Mucosa of gallbladder (tissue), 1 donor: ENCODE results near the gene RAD51B. TPM values are rescaled to one million over a fixed set of nuclear protein-coding genes. Genes with fewer than 3 reads are reported as not detected.
"Not testable (repeated sequence)": the region's sequence is repeated elsewhere in the genome, so short reads cannot be mapped to it uniquely, and the experiment has no call there.

Source experiments
- DNase-seq: peaks from one replicate; pipeline ENCODE4 v3.0.0-alpha.2; 2020; ENCODE audit warnings: low spot score
- total RNA-seq: library from RNA; stranded (reverse); gene quantifications from one replicate; pipeline ENCODE4 v1.2.1, GENCODE V29; 2021
- donor health status: DM: no; HTN: no; CAD: no.

The RAD51B gene
- total RNA-seq, 1 donor from 2014 or later, result 18.5 TPM

- DNase-seq, result no peak
Measured at GRCh38 chr14:68695856-68696255, 876.3 kb downstream of the RAD51B start.

DNA sequence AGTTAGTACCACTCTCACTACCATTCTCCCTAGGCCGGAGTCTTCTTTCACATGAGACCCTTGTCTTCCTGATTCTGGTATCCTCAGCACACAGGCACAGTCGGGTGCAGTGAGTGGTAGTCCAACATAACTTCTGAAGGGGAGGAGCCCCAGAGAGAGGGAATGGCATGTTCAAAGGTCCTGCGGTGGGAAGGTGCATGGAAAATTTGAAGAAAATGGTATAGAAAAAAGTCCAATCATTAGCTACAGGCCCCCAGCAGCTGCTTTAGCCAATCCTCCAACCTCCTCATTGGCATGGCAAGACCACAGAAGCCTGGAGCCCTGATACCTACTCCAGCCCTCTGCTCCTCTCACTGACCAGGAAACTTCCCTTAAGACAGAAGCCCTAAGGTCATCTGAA, 876.7 kb downstream of the RAD51B start:
- no peak for DNase-seq

DNA sequence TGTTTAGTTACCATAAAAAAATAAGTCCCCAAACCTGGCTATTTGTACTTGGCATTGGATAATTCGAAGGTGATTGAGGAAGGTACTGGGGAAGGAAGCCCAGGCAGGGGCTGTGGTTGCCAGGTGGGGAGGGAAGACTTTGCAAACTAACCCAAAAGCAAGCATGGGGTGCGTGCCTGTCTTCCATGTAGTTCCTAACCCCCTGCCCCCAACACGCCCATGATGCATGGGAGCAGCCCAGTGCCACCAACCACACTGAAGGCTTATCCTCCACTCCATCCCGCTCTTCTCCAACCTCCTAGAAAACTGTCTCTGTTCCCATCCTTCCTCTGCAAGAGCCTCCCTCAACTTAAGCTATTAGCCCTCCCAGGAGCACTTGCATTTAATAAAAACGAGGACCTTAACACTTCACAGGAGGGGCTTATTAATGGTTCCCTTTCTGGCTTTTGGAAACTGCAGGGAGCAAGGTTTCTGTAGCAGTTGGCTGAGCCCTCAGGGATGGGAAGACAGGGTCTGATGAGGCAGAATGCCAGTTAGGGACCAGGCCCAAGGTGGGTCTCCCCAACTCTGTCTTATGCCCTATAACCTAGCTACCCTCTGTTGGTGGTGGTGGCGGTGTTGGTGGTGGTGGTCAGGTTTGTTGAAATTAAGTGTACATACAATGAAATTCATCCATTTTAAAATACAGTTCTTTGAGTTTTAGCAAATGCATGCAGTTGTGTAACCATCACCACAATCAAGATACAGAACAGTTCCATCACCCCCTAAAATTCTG, 877.3 kb downstream of the RAD51B start:
- DNase-seq, result no peak

DNA sequence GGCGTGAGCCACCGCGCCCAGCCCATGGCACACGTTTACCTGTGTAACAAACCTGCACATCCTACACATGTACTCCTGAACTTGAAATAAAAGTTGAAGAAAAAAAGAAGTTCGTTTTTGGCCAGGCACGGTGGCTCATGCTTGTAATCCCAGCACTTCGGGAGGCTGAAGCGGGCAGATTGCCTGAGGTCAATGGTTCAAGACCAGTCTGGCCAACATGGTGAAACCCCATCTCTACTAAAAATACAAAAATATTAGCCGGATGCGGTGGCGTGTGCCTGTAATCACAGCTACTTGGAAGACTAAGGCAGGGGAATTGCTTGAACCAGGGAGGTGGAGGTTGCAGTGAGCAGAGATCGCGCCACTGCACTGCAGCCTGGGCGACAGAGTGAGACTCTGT, 879.2 kb downstream of the RAD51B start:
- not testable (repeated sequence) for DNase-seq

DNA sequence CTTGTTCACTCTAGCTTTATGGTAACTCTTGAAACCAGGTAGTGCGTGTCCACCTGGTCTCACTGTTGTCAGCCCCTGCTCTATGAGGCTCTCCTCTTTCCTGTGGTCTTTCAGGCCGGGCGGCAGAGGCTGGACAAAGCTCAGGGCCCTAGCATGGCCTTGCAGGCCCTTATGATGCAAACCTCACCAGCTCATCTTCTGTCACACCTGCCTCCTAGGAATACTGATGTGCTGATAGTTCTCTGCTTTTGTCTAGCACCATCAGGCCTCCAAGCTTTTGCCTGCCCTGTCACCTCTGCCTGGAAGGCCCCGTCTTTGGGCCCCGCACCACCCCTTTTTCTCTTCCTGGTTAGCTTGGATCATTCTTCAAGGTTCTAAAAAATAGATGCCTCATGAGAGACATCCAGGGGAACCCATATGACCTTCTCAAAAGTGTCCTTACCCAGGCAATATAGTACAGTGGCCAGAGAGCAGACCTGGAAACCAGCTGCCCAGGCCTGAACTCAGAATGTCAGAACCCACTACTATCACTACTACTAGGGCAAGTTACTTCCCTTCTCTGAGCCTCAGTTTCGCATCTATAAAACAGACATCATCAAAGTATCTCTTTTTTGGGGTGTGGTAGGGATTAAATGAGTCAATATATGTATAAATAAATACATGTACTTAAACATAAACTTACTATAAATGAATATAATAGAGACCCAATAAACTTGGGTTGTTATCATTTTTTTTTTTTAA, 881.6 kb downstream of the RAD51B start:
- no peak for DNase-seq

DNA sequence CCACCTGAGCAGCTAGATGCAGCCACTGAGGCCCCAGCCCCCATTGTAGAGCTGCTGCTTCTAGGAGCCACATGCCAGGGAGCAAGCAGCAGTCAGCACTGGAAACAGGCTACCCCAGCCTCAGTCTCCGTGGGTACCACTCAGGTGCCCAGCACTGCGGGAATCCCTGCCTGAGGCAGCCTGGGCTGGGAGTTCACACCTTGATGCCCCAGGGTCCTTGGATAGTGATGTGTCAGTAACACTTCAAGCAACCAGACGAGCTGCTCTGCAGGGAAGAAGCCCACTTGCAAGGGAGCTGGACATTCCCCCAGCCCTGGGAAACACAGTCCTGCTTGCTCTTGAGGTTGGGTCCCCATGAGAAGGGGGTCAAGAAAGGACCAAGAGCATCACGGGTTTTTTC, 882.6 kb downstream of the RAD51B start:
- DNase-seq, result no peak

DNA sequence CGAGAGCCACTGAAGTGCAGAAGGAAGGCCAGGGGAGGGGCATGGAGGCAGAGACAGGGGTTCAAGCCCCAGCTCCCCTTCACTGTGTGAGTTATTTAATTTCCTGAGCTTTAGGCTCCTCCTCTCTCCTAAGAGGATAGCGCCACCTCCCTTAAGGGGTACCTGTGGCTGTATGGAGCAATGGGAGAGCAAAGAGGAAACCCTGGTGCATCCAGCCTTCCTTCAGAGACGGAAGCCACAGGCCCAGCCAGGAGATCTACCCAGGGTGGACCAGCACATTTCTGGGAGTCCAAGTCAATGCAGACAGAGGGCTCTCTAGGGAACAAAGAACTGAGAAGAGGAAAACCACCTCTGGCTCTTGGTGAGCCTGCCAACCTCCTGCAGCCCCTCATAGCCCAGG, 883.0 kb downstream of the RAD51B start:
- no peak for DNase-seq

DNA sequence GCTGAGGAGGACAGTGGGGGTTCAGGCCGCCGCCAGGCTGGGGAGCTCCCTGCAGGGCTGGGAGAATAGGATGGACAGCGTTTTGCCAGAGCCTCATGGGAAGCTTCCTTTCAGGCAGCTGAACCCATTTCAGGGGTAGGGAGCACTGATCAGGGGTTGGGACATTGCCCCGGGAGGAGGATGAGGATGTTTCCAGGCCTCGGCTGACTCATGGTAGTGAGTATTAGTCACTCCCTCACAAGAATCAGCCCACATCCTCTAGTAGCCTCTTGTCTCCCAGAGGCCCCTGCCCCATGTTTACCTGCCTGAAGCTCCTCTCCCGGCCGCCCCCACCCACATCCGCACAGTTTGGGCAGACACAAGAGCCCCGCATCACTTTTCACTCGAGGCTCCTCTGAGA, 883.5 kb downstream of the RAD51B start:
- no peak for DNase-seq

DNA sequence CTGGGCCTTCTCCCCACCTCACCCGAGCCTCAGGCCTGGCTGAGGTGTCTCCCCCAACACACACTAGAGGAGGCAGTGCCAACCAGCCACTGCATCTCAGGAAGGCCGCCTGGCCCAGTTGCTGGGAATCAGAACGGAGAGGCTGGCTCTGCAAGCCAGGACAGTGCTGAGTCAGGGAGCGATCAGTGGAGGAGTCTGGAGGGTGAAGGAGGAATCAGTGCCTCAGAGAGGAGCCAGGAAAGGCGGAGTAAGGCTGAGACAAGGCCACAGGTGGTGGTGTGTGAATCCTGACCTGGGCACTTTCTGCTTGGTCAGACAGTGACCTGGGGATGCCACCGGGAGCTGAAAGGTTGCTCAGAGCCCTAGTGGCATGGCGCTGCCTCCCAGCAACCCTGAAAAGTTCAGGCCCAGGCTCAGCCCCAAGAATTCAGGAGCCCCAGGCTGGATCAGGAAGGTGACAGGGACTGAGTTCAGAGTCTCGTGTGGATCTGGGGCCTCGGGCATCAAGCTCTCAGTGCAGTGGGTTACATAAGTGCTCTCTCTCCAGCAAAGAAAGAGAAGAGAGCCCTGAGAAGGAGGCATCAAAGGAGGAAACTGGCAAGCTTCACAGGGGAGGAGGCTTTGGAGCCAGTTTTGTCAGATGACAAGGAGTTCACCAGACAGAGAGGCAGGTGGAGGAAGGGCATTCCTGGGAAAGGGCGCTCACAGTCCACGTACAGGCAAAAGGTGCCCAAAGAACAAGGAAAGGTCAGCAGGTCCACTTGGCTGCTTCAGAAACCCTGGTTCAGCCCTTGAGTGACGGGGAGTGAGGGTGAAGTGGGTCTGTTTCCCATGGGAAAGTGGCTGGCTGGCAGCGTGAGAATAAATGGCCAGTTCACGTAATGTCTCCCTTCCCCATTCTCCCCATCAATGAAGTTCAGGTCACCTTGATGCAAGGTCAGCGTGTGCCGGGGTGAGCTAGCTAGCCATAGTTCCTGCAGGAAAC, 885.4 kb downstream of the RAD51B start:
- DNase-seq, result peak; percentile 57

DNA sequence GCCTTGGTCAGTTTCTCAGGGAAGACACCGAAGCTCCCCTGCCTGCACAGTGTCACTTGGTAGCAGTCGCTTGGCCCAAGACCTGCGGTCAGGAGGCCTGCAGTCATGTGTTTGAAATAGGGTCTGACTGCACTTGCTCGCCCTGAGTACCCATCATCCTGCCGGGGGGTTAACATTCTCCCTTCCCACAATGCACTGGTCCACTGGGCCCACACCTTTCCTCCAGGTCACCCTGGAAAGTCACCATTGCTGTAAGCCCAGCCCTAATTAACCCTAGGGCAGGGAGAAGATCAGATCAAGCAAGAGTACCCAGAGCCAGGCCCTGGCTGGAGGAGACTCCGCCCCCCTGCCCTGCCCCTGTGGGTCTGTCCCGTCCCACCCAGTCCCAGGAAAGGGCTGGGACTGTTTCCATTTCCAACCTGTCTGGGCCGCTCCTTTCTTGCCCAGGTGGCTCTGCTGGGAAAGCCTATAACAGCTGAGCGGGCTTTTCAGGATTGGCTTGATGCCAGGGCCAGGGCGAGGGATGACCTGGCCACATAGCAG, 886.2 kb downstream of the RAD51B start:
- peak; percentile 68 for DNase-seq

- no peak for DNase-seq
Measured at GRCh38 chr14:68707482-68707881, 887.9 kb downstream of the RAD51B start.

DNA sequence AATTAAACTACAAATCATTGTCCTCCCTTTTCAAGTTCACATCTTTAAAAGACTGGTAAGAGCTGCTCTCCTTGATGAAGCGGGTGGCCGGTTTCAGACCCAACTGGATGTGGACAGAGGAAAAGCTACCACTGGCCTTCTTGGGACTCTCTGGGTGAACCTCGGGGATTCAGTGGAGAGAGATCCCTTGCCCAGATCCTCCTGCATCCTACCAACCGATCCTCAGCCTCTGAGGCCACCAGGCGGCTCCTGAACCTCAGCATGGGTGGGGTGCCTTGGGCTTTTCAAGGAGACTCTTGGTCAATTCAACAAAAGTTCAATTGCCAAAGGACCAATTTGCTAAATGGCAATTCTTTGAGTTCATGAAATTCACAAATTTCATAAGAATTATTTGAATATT, 888.8 kb downstream of the RAD51B start:
- no peak for DNase-seq

DNA sequence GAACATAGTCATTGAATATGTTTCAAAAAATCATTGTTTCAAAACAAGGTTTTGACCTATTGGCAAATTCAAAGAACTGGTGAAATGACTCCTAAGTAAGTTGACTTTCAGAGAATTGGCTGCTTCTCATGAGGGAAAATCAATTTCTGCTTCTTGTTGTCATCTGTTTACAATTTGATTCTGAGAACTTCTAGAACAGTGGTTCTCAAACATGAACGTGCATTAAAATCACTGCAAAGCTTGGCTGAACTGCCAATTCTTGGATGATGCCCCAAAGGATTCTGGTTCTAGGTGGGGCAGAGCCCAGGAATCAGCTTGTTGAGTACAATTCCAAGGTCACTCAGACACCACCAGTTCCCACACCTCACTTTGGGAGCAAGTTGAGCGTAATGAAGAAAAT, 889.4 kb downstream of the RAD51B start:
- DNase-seq, result no peak

GRCh38 chr14:68710776-68711175, 891.2 kb downstream of the RAD51B start:
- DNase-seq, result no peak

DNA sequence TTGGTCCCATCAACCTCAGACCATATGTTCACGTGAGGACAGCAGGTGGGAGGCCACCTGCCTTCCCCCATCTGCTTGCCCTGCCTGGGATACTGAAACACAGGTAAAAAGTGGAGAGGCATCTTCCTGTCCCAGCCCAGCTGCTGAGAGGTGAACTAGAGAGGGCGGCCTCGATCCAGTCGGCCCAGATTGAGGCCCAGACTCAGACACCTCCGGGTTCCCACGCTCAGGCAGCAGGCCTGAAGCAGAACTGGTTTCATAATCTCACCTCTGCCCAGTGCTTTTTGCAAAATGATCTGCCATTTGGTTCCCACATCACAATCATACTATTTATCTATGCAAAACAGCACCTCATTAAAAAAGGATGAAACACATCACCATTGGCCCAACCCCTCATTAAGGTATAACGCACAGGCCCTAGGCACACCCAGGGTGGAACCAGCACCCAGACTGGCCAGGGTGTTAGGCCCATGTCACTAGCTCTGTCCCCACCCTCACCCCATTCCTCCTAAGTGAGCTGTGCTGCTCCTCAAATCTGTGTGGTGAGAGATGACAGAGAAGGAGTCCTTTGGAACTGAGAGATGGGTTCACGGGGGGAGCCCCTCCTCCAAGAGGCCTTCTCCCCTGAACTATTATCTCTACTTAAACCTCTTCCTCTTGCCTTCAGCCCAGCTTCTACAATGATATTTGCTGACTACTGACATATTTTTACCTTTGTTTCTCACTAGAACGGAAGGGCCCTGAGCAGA, 892.2 kb downstream of the RAD51B start:
- DNase-seq, result no peak

GRCh38 chr14:68712703-68713370, 893.3 kb downstream of the RAD51B start:
- DNase-seq, result no peak

DNA sequence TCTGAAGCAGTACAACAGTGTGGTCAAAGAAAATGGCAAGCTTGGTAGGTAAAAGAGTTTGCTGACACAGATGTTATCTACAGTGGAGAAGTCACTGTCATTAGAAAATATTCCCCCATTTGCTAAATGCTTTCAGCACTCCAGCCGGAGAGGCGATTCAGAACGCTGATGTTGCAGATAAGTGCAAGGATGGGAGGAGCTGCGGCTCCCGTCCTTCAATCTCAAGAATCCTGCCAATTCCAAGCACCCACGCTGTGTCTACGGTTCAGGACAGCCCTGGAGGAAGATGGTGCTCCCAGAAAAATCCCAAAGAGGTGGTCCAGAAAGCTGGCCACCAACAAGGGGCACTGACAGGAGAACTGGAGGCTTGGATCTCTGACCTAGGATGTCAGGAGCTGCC, 894.2 kb downstream of the RAD51B start:
- DNase-seq, result no peak

- DNase-seq, result no peak
Measured at GRCh38 chr14:68714991-68715924, 895.7 kb downstream of the RAD51B start.

DNA sequence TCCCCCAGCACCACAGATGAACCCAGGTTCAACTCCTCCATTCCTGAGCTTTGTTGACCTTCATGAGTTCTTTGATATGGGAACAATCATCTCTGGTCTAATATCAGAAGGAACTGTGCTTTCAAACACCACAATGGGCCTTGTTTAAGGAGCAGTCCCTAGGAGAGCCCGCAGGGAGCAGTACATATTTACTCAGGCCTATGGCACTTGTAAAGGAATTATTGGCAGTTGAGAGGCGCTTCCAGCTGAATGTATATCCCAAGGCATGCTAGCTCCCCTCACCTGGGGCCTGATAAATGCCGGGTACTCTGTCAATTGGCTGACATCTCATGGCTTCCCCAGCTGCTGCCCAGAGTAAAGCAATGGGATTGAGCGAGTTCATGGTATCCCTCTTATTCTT, 897.1 kb downstream of the RAD51B start:
- no peak for DNase-seq
